ENCODE results near the gene LRIG1. TPM values are rescaled to one million over a fixed set of nuclear protein-coding genes. Genes with fewer than 3 reads are reported as not detected.

The LRIG1 gene
- total RNA-seq, 1 donor from 2014 or later = 178 TPM

DNA sequence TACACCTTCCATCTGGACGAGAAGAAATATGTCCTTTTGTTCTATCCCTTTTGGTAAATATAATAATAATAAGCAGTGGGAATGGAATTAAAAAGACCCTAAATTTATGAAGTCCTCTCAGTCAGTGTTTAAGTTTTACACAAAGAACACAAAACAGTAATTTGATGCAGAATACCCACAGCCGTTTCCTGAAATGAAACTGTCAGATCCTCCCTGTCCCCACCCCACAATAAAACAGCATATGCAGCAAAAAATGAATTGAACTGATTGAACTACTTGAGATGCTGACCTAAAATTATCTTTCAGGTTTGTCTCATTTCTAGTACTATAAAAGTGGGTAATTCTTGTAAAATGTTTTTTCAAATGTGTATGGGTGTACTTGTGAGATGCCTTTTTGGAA lies 2.2 kb upstream of the LRIG1 start:
- DNase-seq (ENCODE audit: low read depth, low spot score) = no peak
- no peaks in the 10 kb centered on the region for H3K9me3 Mint-ChIP-seq
- H3K4me1 Mint-ChIP-seq = peaks cover 59% of the 10 kb centered on the region
- no peak overlapping the region for H3K27ac Mint-ChIP-seq (ENCODE audit: unreplicated experiment)
- peak overlapping the region; percentile 83 for H3K4me3 Mint-ChIP-seq
- peaks cover 2% of the 10 kb centered on the region for H3K27me3 Mint-ChIP-seq (ENCODE audit: low read depth)
- H3K36me3 Mint-ChIP-seq (ENCODE audit: low read depth) = no peaks in the 10 kb centered on the region
- TF ChIP-seq, protein P1, sequence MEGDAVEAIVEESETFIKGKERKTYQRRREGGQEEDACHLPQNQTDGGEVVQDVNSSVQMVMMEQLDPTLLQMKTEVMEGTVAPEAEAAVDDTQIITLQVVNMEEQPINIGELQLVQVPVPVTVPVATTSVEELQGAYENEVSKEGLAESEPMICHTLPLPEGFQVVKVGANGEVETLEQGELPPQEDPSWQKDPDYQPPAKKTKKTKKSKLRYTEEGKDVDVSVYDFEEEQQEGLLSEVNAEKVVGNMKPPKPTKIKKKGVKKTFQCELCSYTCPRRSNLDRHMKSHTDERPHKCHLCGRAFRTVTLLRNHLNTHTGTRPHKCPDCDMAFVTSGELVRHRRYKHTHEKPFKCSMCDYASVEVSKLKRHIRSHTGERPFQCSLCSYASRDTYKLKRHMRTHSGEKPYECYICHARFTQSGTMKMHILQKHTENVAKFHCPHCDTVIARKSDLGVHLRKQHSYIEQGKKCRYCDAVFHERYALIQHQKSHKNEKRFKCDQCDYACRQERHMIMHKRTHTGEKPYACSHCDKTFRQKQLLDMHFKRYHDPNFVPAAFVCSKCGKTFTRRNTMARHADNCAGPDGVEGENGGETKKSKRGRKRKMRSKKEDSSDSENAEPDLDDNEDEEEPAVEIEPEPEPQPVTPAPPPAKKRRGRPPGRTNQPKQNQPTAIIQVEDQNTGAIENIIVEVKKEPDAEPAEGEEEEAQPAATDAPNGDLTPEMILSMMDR (conservative IDR thresholded peaks at IDR 0.05) = no peak

DNA sequence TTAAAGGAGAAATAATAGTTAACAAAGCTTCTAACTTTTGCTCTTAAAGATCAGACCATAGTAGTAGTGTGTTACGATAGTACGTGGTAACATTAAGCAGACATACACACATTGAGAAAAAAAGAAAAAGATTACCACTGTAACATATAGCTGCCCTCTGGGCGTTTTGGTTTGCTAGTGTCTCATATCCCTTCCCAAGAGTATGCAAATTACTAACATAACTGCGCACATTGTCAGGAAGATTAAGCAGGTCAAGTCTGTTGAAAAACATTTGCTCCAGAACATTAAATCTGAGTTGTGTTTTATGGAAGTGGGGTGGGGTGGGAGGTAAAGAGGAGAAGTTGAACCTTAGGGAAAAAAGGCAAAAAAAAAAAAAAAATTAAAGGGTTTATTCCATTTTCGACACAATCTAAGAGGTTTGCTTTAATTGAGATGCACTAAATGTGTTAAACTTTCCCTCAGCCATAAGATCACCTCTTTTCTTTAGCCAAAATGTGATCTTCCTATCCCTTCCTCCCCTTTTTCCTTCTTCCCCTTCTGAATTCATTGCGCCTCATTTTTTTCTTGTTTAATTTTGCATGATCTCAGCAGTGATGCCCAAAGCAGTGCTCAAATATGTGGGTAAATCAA lies 1.5 kb upstream of the LRIG1 start:
- TF ChIP-seq, protein P1 (conservative IDR thresholded peaks at IDR 0.05) = no peak
- Mint-ChIP-seq H3K4me1 (peaks cover 57% of the 10 kb centered on the region), H3K4me3 (peak overlapping the region; percentile 83), H3K27me3 (ENCODE audit: low read depth) (peaks cover 2% of the 10 kb centered on the region), H3K36me3 (ENCODE audit: low read depth) (no peaks in the 10 kb centered on the region), H3K9me3 (no peaks in the 10 kb centered on the region), H3K27ac (ENCODE audit: unreplicated experiment) (no peak overlapping the region)
- no peak for DNase-seq (ENCODE audit: low read depth, low spot score)

DNA sequence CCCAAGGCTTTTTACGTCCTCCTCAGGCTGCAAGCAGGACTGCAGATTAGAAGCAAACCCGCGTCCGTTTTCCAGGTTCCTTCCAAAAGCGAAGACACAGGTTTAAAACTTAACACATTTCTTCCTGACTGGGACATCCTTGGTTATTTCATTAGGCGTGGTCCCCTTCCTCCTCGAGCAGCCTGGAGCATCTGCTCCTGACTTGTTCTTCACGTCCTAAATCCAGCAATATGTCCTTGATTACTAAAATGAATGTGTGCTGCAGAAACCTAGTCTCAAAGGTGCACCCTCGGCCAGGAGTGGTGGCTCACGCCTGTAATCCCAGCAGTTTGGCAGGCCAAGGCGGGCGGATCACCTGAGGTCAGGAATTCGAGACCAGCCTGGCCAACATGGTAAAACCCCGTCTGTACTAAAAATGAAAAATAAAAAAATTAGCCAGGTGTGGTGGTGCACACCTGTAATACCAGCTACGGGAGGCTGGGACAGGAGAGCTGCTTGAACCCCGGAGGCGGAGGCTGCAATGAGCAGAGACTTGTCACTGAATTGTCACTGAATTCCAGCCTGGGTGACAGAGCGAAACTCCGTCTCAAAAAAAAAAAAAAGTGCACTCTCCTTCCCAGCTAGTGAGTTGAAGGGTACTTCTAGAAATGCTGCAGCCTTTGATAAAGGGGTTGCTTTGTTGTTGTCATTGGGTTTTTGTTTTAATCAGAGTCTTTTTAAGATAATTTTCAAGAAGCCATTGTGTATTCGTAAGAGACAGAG lies 842 bp upstream of the LRIG1 start:
- H3K4me3 Mint-ChIP-seq = peak overlapping the region; percentile 83
- no peaks in the 10 kb centered on the region for H3K9me3 Mint-ChIP-seq
- H3K4me1 Mint-ChIP-seq = peaks cover 63% of the 10 kb centered on the region
- no peak for DNase-seq (ENCODE audit: low read depth, low spot score)
- TF ChIP-seq, protein P1 (conservative IDR thresholded peaks at IDR 0.05) = no peak
- H3K36me3 Mint-ChIP-seq (ENCODE audit: low read depth) = no peaks in the 10 kb centered on the region
- H3K27ac Mint-ChIP-seq (ENCODE audit: unreplicated experiment) = no peak overlapping the region
- H3K27me3 Mint-ChIP-seq (ENCODE audit: low read depth) = peaks cover 2% of the 10 kb centered on the region

DNA sequence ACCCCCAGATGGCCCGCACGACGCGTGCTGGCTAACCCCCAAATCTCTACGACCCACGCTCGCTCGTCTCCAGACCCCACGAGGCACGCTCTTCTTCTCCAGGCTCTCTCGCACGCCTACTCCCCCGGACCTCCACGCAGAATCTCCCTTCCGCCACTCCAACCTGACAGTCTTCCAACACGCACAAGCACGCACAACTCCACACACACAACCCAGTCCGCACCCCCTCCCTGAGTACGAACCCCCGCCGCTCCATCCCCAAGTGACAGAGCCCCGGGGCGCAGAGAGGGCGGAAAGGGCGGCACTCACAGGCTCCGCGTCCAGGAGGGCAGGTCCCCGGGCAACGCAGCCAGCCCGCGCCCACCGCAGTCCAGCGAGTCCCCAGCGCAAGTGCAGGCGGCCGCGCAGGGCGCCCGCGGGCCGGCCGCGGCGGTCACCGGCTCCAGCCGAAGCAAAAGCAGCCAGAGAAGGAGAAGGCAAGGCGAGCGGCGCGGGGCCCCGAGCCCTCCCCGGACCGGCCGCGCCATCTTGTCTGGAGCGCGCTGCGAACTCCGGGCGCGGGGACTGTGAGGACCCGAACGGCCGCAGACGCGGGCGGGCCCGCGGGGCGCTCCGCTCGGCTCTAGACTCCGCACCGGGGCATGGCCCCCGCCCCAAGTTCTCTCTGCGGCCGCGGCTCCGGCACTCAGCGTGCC lies 794 bp downstream of the LRIG1 start:
- peaks cover 73% of the 10 kb centered on the region for H3K4me1 Mint-ChIP-seq
- H3K4me3 Mint-ChIP-seq = peak overlapping the region; percentile 97
- TF ChIP-seq, protein P1 (conservative IDR thresholded peaks at IDR 0.05) = no peak
- H3K9me3 Mint-ChIP-seq = no peaks in the 10 kb centered on the region
- peak; percentile 29 for DNase-seq (ENCODE audit: low read depth, low spot score)
- H3K27me3 Mint-ChIP-seq (ENCODE audit: low read depth) = peaks cover 2% of the 10 kb centered on the region
- H3K27ac Mint-ChIP-seq (ENCODE audit: unreplicated experiment) = peak overlapping the region; percentile 91
- no peaks in the 10 kb centered on the region for H3K36me3 Mint-ChIP-seq (ENCODE audit: low read depth)

DNA sequence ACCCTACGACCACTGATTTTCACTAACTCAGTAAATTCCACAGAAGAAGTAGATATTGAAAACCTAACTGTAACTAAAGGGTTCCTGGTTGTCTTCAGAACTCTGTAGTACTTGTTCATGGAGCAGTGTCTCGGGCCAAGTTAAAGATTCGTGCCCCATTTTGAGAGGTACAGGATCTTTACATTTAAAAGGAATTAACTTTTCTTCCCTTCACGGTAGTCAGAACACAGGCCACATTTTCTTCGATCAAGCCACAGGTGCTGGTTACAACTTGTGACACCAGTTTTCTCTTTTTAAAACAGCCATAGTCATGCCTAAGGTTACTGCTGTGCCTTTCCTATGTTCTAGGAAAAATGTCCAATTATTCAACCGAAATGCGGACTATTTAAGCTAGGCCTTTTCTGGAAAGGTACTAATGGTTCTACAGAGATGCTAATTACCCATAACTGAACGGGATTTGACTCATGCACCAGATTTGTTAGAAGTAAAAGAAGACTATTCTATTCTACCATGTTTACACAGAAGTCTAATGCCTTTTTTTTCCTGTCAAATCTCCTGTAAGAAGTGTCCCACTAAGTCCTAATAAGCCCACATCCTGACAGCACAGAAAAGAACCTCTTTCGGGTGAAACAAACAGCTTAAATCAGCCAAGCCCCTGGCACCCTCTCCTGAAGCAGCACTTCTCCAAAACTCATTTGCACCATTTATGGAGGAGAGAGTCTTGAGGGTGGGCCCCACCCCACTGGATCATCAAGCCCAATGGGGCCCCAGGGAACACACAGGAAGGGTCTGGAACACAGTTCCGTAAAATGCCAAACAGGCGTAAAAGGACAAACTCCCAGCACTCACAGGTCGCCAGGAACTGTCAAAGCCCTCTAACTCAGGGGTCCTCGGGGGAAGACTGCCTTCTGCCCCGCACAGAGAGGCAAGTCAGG lies 1.9 kb downstream of the LRIG1 start:
- peak overlapping the region; percentile 92 for H3K27ac Mint-ChIP-seq (ENCODE audit: unreplicated experiment)
- H3K27me3 Mint-ChIP-seq (ENCODE audit: low read depth) = peaks cover 2% of the 10 kb centered on the region
- TF ChIP-seq, protein P1 (conservative IDR thresholded peaks at IDR 0.05) = no peak
- H3K4me1 Mint-ChIP-seq = peaks cover 78% of the 10 kb centered on the region
- no peaks in the 10 kb centered on the region for H3K36me3 Mint-ChIP-seq (ENCODE audit: low read depth)
- DNase-seq (ENCODE audit: low read depth, low spot score) = no peak
- H3K9me3 Mint-ChIP-seq = no peaks in the 10 kb centered on the region
- peak overlapping the region; percentile 97 for H3K4me3 Mint-ChIP-seq
